Measurements from ENCODE around the gene EPHB3. TPM values are rescaled to one million over a fixed set of nuclear protein-coding genes. Genes with fewer than 3 reads are reported as not detected.

EPHB3 gene
- polyA plus RNA-seq, 2 of the 4 experiments (the other 2 are of a cell fraction), result 0.36 to 0.50 TPM

DNA sequence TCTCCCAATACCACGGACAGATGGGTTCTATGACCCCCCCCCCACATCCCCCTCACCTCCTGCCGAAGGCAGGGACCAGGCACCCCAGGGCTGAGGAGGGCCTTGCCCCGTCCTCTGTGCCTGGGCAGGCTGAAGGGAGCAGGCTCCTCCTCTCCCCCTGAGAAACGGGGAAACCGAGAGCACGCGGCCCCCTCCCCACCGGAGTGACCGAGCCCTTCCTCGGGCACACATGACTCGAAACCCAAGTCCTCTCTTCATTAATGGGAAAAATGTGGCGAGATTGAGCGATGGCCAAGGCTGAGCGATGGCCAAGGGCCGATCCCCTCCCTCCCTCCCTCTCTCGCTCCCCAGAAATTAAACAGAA is 7.0 kb downstream of the EPHB3 start:
- ChIA-PET CTCF (no interaction called here), POLR2A (no interaction called here)
- H3K27ac ChIP-seq, result peak overlapping the region; percentile 70 to 83
- DNase-seq (ENCODE audit: low read depth in 1 of 2, low spot score in 1 of 2) (no peak), FAIRE-seq (no peak), ATAC-seq (no peak)
- no peaks in the 10 kb centered on the region for H3K9me3 ChIP-seq
- peaks cover 8% of the 10 kb centered on the region; the same call in 1 of the 3 replicates for H3K4me1 ChIP-seq
- H3K4me2 ChIP-seq, result peak overlapping the region; percentile 90
- WGBS (ENCODE audit: missing lambda C conversion rate), result 21% methylated on average over 7 of the region's 16 CpGs
- H3K4me3 ChIP-seq, result peak overlapping the region; percentile 54
- TF ChIP-seq, protein P1, sequence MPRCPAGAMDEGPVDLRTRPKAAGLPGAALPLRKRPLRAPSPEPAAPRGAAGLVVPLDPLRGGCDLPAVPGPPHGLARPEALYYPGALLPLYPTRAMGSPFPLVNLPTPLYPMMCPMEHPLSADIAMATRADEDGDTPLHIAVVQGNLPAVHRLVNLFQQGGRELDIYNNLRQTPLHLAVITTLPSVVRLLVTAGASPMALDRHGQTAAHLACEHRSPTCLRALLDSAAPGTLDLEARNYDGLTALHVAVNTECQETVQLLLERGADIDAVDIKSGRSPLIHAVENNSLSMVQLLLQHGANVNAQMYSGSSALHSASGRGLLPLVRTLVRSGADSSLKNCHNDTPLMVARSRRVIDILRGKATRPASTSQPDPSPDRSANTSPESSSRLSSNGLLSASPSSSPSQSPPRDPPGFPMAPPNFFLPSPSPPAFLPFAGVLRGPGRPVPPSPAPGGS (IDR thresholded peaks at IDR 0.05), result no peak
- no peak for TF ChIP-seq BHLHE40 (IDR thresholded peaks at IDR 0.05; ENCODE audit: low read depth, low read length)
- no peak for TF ChIP-seq ZFP36 (IDR thresholded peaks at IDR 0.05; ENCODE audit: borderline replicate concordance, partially characterized antibody)
- no peak for TF ChIP-seq FOSB (CRISPR knock-in tag; IDR thresholded peaks at IDR 0.05)
- TF ChIP-seq GATA3 (IDR thresholded peaks at IDR 0.05; ENCODE audit: borderline replicate concordance), result no peak
- no peak for TF ChIP-seq KDM1A (IDR thresholded peaks at IDR 0.05; ENCODE audit: low read depth)
- TF ChIP-seq, protein P2, sequence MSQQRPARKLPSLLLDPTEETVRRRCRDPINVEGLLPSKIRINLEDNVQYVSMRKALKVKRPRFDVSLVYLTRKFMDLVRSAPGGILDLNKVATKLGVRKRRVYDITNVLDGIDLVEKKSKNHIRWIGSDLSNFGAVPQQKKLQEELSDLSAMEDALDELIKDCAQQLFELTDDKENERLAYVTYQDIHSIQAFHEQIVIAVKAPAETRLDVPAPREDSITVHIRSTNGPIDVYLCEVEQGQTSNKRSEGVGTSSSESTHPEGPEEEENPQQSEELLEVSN (IDR thresholded peaks at IDR 0.05; ENCODE audit: borderline replicate concordance, low read depth), result no peak
- no peak for TF ChIP-seq POLR2AphosphoS2 (conservative IDR thresholded peaks at IDR 0.05; ENCODE audit: low read length)
- TF ChIP-seq JUN (IDR thresholded peaks at IDR 0.05), result no peak
- TF ChIP-seq FOSL2 (IDR thresholded peaks at IDR 0.05), result no peak
- TF ChIP-seq FOSL2 (CRISPR knock-in tag; IDR thresholded peaks at IDR 0.05), result no peak
- TF ChIP-seq CEBPB (IDR thresholded peaks at IDR 0.05), result no peak
- no peak for TF ChIP-seq NR3C1 (IDR thresholded peaks at IDR 0.05)
- TF ChIP-seq ZNF302 (CRISPR knock-in tag; IDR thresholded peaks at IDR 0.05), result no peak

DNA sequence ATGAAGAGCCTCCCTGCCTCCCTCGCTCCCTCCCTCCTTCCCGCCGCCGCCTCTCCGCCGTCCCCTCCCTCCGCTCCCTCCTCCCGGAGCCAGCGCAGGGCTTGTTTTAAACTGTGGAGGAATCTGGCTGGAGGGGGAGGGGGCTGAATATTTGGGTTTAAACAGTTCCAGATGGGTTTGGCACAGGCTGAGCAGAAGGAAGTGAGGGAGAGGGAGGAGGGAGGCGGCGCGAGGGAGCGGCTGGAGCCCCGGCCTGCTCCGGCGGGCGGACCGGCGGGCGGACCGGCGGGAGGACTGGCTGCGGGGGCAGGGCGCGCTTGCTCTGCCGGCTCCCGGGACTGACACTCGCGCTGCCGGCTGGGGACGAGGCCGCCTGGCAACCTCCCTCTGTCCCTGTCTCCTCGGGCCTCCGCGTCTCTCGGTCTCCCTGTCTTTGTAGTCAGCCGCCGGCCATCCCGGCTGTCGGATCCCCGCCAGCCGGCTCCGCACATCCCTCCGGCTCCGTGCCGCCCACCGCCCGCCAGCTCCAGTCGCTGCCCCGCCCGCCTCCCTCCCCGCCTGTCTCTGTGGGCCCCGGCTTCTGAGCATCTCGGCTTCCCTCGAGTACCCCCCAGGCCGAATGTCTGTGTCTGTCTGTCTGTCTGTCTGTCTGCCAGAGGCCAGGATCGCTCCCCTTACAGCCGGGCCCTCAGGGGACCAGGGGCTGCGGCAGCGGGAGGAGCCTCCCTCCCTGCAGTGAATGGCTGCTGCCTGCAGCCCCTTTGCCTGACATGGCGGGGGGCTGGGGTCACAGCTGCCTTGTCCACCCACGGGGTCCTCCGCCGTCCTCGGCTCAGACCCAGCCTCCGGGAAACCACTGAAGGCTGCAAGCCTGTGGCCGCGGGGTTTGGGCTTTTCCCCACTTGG is 7.6 kb downstream of the EPHB3 start:
- DNase-seq (ENCODE audit: low read depth in 1 of 2, low spot score in 1 of 2), result no peak
- H3K4me1 ChIP-seq, result peaks cover 8% of the 10 kb centered on the region; the same call in 1 of the 3 replicates
- peak overlapping the region; percentile 54 for H3K4me3 ChIP-seq
- peak overlapping the region; percentile 70 to 83 for H3K27ac ChIP-seq
- CTCF ChIA-PET, result interaction anchor here (0.6 to 1.2 kb wide), 3 partner anchors 179 to 212 kb away, joined by 3 to 4 read pairs (median 3); no protein-coding TSS in a partner anchor
- no peak for FAIRE-seq
- POLR2A ChIA-PET, result no interaction called here
- H3K4me2 ChIP-seq, result peak overlapping the region; percentile 90
- 27% methylated on average over 31 of the region's 68 CpGs for WGBS (ENCODE audit: missing lambda C conversion rate)
- no peaks in the 10 kb centered on the region for H3K9me3 ChIP-seq
- peak; percentile 36 to 65; a peak in 5 of 6 replicates for ATAC-seq
- TF ChIP-seq, protein P3, sequence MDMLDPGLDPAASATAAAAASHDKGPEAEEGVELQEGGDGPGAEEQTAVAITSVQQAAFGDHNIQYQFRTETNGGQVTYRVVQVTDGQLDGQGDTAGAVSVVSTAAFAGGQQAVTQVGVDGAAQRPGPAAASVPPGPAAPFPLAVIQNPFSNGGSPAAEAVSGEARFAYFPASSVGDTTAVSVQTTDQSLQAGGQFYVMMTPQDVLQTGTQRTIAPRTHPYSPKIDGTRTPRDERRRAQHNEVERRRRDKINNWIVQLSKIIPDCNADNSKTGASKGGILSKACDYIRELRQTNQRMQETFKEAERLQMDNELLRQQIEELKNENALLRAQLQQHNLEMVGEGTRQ (IDR thresholded peaks at IDR 0.05), result no peak
- TF ChIP-seq RNF2 (IDR thresholded peaks at IDR 0.05; ENCODE audit: borderline replicate concordance, low read depth) (no peak), CBX8 (IDR thresholded peaks at IDR 0.05) (no peak), ZC3H11A (IDR thresholded peaks at IDR 0.05) (no peak), EP300 (IDR thresholded peaks at IDR 0.05) (no peak), JUNB (IDR thresholded peaks at IDR 0.05) (no peak), ZSCAN20 (CRISPR knock-in tag; IDR thresholded peaks at IDR 0.05) (no peak), CHD4 (IDR thresholded peaks at IDR 0.05; ENCODE audit: borderline replicate concordance) (no peak), FOSB (CRISPR knock-in tag; IDR thresholded peaks at IDR 0.05) (no peak)
- TF ChIP-seq, protein P4, sequence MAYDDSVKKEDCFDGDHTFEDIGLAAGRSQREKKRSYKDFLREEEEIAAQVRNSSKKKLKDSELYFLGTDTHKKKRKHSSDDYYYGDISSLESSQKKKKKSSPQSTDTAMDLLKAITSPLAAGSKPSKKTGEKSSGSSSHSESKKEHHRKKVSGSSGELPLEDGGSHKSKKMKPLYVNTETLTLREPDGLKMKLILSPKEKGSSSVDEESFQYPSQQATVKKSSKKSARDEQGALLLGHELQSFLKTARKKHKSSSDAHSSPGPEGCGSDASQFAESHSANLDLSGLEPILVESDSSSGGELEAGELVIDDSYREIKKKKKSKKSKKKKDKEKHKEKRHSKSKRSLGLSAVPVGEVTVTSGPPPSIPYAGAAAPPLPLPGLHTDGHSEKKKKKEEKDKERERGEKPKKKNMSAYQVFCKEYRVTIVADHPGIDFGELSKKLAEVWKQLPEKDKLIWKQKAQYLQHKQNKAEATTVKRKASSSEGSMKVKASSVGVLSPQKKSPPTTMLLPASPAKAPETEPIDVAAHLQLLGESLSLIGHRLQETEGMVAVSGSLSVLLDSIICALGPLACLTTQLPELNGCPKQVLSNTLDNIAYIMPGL (CRISPR knock-in tag; IDR thresholded peaks at IDR 0.05; ENCODE audit: borderline replicate concordance), result no peak
- TF ChIP-seq, protein P5, sequence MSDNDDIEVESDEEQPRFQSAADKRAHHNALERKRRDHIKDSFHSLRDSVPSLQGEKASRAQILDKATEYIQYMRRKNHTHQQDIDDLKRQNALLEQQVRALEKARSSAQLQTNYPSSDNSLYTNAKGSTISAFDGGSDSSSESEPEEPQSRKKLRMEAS (IDR thresholded peaks at IDR 0.05), result no peak
